ENCODE data around the gene ITPR1.

The ITPR1 gene

GRCh38 chr3:4736284-4736861, 243.2 kb downstream of the ITPR1 start:
- no peaks in the 10 kb centered on the region for H3K9me3 ChIP-seq (ENCODE audit: control insufficient read depth, low read length)
- H3K4me3 ChIP-seq (ENCODE audit: insufficient read depth, low read depth, low read length) = no peak overlapping the region
- no peaks in the 10 kb centered on the region for H3K36me3 ChIP-seq (ENCODE audit: control insufficient read depth, insufficient read depth, low read length)
- WGBS, 2 experiments = 95 to 97% methylated on average over 14 of the region's 14 CpGs
- H3K4me1 ChIP-seq (ENCODE audit: control insufficient read depth, insufficient read depth, low read length) = no peaks in the 10 kb centered on the region
- no peaks in the 10 kb centered on the region for H3K27me3 ChIP-seq (ENCODE audit: control insufficient read depth, insufficient read depth, low read length, poor library complexity, severe bottlenecking)
- H3K27ac ChIP-seq (ENCODE audit: insufficient read depth, low read depth, low read length, poor library complexity, severe bottlenecking) = no peak overlapping the region

- 93 to 97% methylated on average over 9 of the region's 9 CpGs for WGBS, 2 experiments
- Histone ChIP-seq H3K4me1 (ENCODE audit: control insufficient read depth, insufficient read depth, low read length) (no peaks in the 10 kb centered on the region), H3K27ac (ENCODE audit: insufficient read depth, low read depth, low read length, poor library complexity, severe bottlenecking) (no peak overlapping the region)
These were observed 245.7 kb downstream of the ITPR1 start for GRCh38 chr3:4738737-4739274.

GRCh38 chr3:4739289-4740236, 246.4 kb downstream of the ITPR1 start:
- 82 to 86% methylated on average over 8 to 9 of the region's 9 CpGs for WGBS, 2 experiments
- Histone ChIP-seq H3K4me3 (ENCODE audit: insufficient read depth, low read depth, low read length) (no peak overlapping the region), H3K27ac (ENCODE audit: insufficient read depth, low read depth, low read length, poor library complexity, severe bottlenecking) (no peak overlapping the region)

More at GRCh38 chr3:4738737-4739274, 245.7 kb downstream of the ITPR1 start:
- Histone ChIP-seq H3K36me3 (ENCODE audit: control insufficient read depth, insufficient read depth, low read length) (no peaks in the 10 kb centered on the region), H3K9me3 (ENCODE audit: control insufficient read depth, low read length) (no peaks in the 10 kb centered on the region), H3K27me3 (ENCODE audit: control insufficient read depth, insufficient read depth, low read length, poor library complexity, severe bottlenecking) (no peaks in the 10 kb centered on the region), H3K4me3 (ENCODE audit: insufficient read depth, low read depth, low read length) (no peak overlapping the region)

GRCh38 chr3:4740397-4741105, 247.4 kb downstream of the ITPR1 start:
- H3K27ac ChIP-seq (ENCODE audit: insufficient read depth, low read depth, low read length, poor library complexity, severe bottlenecking) = no peak overlapping the region
- WGBS, 2 experiments = 86 to 89% methylated on average over 13 of the region's 13 CpGs

More at GRCh38 chr3:4739289-4740236, 246.4 kb downstream of the ITPR1 start:
- H3K36me3 ChIP-seq (ENCODE audit: control insufficient read depth, insufficient read depth, low read length) = no peaks in the 10 kb centered on the region
- H3K4me1 ChIP-seq (ENCODE audit: control insufficient read depth, insufficient read depth, low read length) = no peaks in the 10 kb centered on the region
- no peaks in the 10 kb centered on the region for H3K27me3 ChIP-seq (ENCODE audit: control insufficient read depth, insufficient read depth, low read length, poor library complexity, severe bottlenecking)
- no peaks in the 10 kb centered on the region for H3K9me3 ChIP-seq (ENCODE audit: control insufficient read depth, low read length)

GRCh38 chr3:4741106-4741403, 247.9 kb downstream of the ITPR1 start:
- no peak overlapping the region for H3K27ac ChIP-seq (ENCODE audit: insufficient read depth, low read depth, low read length, poor library complexity, severe bottlenecking)
- H3K27me3 ChIP-seq (ENCODE audit: control insufficient read depth, insufficient read depth, low read length, poor library complexity, severe bottlenecking) = no peaks in the 10 kb centered on the region
- no peak overlapping the region for H3K4me3 ChIP-seq (ENCODE audit: insufficient read depth, low read depth, low read length)
- no peaks in the 10 kb centered on the region for H3K9me3 ChIP-seq (ENCODE audit: control insufficient read depth, low read length)
- H3K36me3 ChIP-seq (ENCODE audit: control insufficient read depth, insufficient read depth, low read length) = no peaks in the 10 kb centered on the region
- WGBS, 2 experiments = 81 to 94% methylated on average over 3 of the region's 3 CpGs
- H3K4me1 ChIP-seq (ENCODE audit: control insufficient read depth, insufficient read depth, low read length) = no peaks in the 10 kb centered on the region

More at GRCh38 chr3:4740397-4741105, 247.4 kb downstream of the ITPR1 start:
- H3K27me3 ChIP-seq (ENCODE audit: control insufficient read depth, insufficient read depth, low read length, poor library complexity, severe bottlenecking) = no peaks in the 10 kb centered on the region
- H3K4me3 ChIP-seq (ENCODE audit: insufficient read depth, low read depth, low read length) = no peak overlapping the region
- no peaks in the 10 kb centered on the region for H3K4me1 ChIP-seq (ENCODE audit: control insufficient read depth, insufficient read depth, low read length)
- H3K9me3 ChIP-seq (ENCODE audit: control insufficient read depth, low read length) = no peaks in the 10 kb centered on the region
- no peaks in the 10 kb centered on the region for H3K36me3 ChIP-seq (ENCODE audit: control insufficient read depth, insufficient read depth, low read length)

GRCh38 chr3:4741404-4742307, 248.5 kb downstream of the ITPR1 start:
- Histone ChIP-seq H3K27ac (ENCODE audit: insufficient read depth, low read depth, low read length, poor library complexity, severe bottlenecking) (no peak overlapping the region), H3K4me1 (ENCODE audit: control insufficient read depth, insufficient read depth, low read length) (no peaks in the 10 kb centered on the region), H3K36me3 (ENCODE audit: control insufficient read depth, insufficient read depth, low read length) (no peaks in the 10 kb centered on the region), H3K9me3 (ENCODE audit: control insufficient read depth, low read length) (no peaks in the 10 kb centered on the region), H3K4me3 (ENCODE audit: insufficient read depth, low read depth, low read length) (no peak overlapping the region), H3K27me3 (ENCODE audit: control insufficient read depth, insufficient read depth, low read length, poor library complexity, severe bottlenecking) (no peaks in the 10 kb centered on the region)
- 88 to 89% methylated on average over 14 of the region's 14 CpGs for WGBS, 2 experiments

- Histone ChIP-seq H3K36me3 (ENCODE audit: control insufficient read depth, insufficient read depth, low read length) (no peaks in the 10 kb centered on the region), H3K9me3 (ENCODE audit: control insufficient read depth, low read length) (no peaks in the 10 kb centered on the region), H3K4me3 (ENCODE audit: insufficient read depth, low read depth, low read length) (no peak overlapping the region), H3K27ac (ENCODE audit: insufficient read depth, low read depth, low read length, poor library complexity, severe bottlenecking) (no peak overlapping the region), H3K27me3 (ENCODE audit: control insufficient read depth, insufficient read depth, low read length, poor library complexity, severe bottlenecking) (no peaks in the 10 kb centered on the region), H3K4me1 (ENCODE audit: control insufficient read depth, insufficient read depth, low read length) (no peaks in the 10 kb centered on the region)
- 89 to 91% methylated on average over 2 to 3 of the region's 5 CpGs for WGBS, 2 experiments
These were observed 249.2 kb downstream of the ITPR1 start for GRCh38 chr3:4742359-4742758.

- Histone ChIP-seq H3K36me3 (ENCODE audit: control insufficient read depth, insufficient read depth, low read length) (no peaks in the 10 kb centered on the region), H3K27me3 (ENCODE audit: control insufficient read depth, insufficient read depth, low read length, poor library complexity, severe bottlenecking) (no peaks in the 10 kb centered on the region), H3K4me3 (ENCODE audit: insufficient read depth, low read depth, low read length) (no peak overlapping the region), H3K4me1 (ENCODE audit: control insufficient read depth, insufficient read depth, low read length) (no peaks in the 10 kb centered on the region), H3K27ac (ENCODE audit: insufficient read depth, low read depth, low read length, poor library complexity, severe bottlenecking) (no peak overlapping the region), H3K9me3 (ENCODE audit: control insufficient read depth, low read length) (no peaks in the 10 kb centered on the region)
- 95 to 97% methylated on average over 4 of the region's 4 CpGs for WGBS, 2 experiments
These were observed 250.2 kb downstream of the ITPR1 start for GRCh38 chr3:4743371-4743770.

GRCh38 chr3:4744405-4745234, 251.5 kb downstream of the ITPR1 start:
- 83 to 84% methylated on average over 3 of the region's 3 CpGs for WGBS, 2 experiments
- no peaks in the 10 kb centered on the region for H3K9me3 ChIP-seq (ENCODE audit: control insufficient read depth, low read length)
- no peak overlapping the region for H3K27ac ChIP-seq (ENCODE audit: insufficient read depth, low read depth, low read length, poor library complexity, severe bottlenecking)
- no peaks in the 10 kb centered on the region for H3K4me1 ChIP-seq (ENCODE audit: control insufficient read depth, insufficient read depth, low read length)
- H3K36me3 ChIP-seq (ENCODE audit: control insufficient read depth, insufficient read depth, low read length) = no peaks in the 10 kb centered on the region
- H3K27me3 ChIP-seq (ENCODE audit: control insufficient read depth, insufficient read depth, low read length, poor library complexity, severe bottlenecking) = no peaks in the 10 kb centered on the region
- no peak overlapping the region for H3K4me3 ChIP-seq (ENCODE audit: insufficient read depth, low read depth, low read length)

All from ectodermal cell (in vitro differentiated cells).